Activated T-helper 1 cell treated with anti-CD3 and anti-CD28 coated beads, Interleukin-12 subunit alpha, Interleukin-12 subunit beta, Interleukin-2, Interleukin-4 antibody, amounts not matched to agents 30 ng/mL and 10 ng/mL and 1 ng/mL, durations not matched to agents 14 hours and 24 hours and 36 hours (primary cell): ENCODE results near the gene KLHL35. TPM values are rescaled to one million over a fixed set of nuclear protein-coding genes. Genes with fewer than 3 reads are reported as not detected.

ENCODE experiments used
- DNase-seq: peaks from one replicate; pipeline ENCODE4 v3.0.0; 2021; ENCODE audit warnings: low spot score
- H3K27ac Mint-ChIP-seq: one replicate; pipeline ENCODE4 v1.8.0; 2021; ENCODE audit warnings: mild to moderate bottlenecking, mixed read lengths
- H3K27me3 Mint-ChIP-seq: one replicate; pipeline ENCODE4 v1.8.0; 2022; ENCODE audit warnings: mild to moderate bottlenecking, moderate library complexity, mixed read lengths; ENCODE audit not compliant: insufficient read depth
- H3K36me3 Mint-ChIP-seq: one replicate; pipeline ENCODE4 v1.8.0; 2021; ENCODE audit warnings: low read depth, mixed read lengths
- H3K4me1 Mint-ChIP-seq: one replicate; pipeline ENCODE4 v1.8.0; 2021; ENCODE audit warnings: low read depth, mixed read lengths
- H3K4me3 Mint-ChIP-seq: one replicate; pipeline ENCODE4 v1.8.0; 2021; ENCODE audit warnings: mild to moderate bottlenecking, moderate library complexity, mixed read lengths
- H3K9me3 Mint-ChIP-seq: one replicate; pipeline ENCODE4 v1.8.0; 2021; ENCODE audit warnings: mixed read lengths
- intact Hi-C: fragments of 100-400 bp; cut with micrococcal nuclease; formaldehyde crosslinking; loops from one replicate; pipeline ENCODE4 v1.15.1; 2024
- total RNA-seq: library from RNA; stranded (reverse); gene quantifications from 2 replicates; pipeline ENCODE4 v1.2.3, GENCODE V29; 2022

The KLHL35 gene
- total RNA-seq, 1 donor from 2014 or later: 2.5 TPM

DNA sequence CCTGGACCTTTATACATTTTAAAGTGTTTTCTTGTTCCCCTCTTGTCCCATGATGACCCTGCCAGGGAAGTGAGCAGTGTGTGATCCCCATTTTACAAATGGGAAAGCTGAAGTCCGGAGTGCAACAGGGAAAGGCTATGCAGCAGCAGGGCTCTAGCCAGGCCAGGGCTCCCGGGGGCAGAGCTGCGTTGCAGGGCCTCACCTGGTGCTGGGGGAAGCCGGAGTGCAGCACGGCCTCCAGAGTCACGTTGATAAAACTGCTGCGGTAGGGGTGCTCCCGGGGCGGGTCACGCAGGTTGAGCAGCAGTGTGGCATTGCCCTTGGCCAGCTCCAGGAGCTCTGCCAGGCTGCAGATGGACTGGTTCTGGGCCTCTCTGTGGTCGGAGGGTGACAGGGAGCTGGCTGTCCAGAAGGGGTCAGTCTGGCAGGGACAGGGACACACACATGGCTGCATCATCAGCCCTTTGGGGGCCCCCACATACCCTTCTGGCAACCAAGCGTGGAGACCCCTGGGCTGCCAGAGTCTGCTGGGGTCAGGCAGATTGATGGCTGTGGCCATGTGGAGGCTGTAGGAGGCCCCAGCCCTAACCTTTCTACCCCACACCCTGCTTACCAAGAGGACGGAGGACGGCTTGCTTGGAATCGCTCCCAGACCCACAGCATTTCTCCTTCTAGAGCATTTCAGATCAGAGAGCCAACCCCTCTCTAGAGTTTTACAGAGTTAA, 9.3 kb upstream of the KLHL35 start:
- intact Hi-C loops: no loop called here
- no peak overlapping the region for H3K27ac Mint-ChIP-seq
- H3K36me3 Mint-ChIP-seq: no peaks in the 10 kb centered on the region
- H3K4me1 Mint-ChIP-seq: no peaks in the 10 kb centered on the region
- H3K4me3 Mint-ChIP-seq: no peak overlapping the region
- no peak for DNase-seq
- peaks cover 4% of the 10 kb centered on the region for H3K27me3 Mint-ChIP-seq
- no peaks in the 10 kb centered on the region for H3K9me3 Mint-ChIP-seq

GRCh38 chr11:75441804-75442132, 8.8 kb upstream of the KLHL35 start:
- Mint-ChIP-seq H3K4me1 (no peaks in the 10 kb centered on the region), H3K36me3 (no peaks in the 10 kb centered on the region), H3K9me3 (no peaks in the 10 kb centered on the region), H3K27me3 (peaks cover 4% of the 10 kb centered on the region), H3K27ac (no peak overlapping the region), H3K4me3 (no peak overlapping the region)
- no peak for DNase-seq
- intact Hi-C loops: no loop called here

- Mint-ChIP-seq H3K4me3 (no peak overlapping the region), H3K27ac (no peak overlapping the region), H3K27me3 (peaks cover 4% of the 10 kb centered on the region), H3K4me1 (no peaks in the 10 kb centered on the region), H3K36me3 (no peaks in the 10 kb centered on the region), H3K9me3 (no peaks in the 10 kb centered on the region)
- DNase-seq: no peak
- intact Hi-C loops: no loop called here
Observed at GRCh38 chr11:75440960-75441803, 8.2 kb upstream of the KLHL35 start.

GRCh38 chr11:75439495-75440120, 6.6 kb upstream of the KLHL35 start:
- Mint-ChIP-seq H3K4me3 (no peak overlapping the region), H3K36me3 (no peaks in the 10 kb centered on the region), H3K9me3 (no peaks in the 10 kb centered on the region), H3K4me1 (no peaks in the 10 kb centered on the region), H3K27me3 (peaks cover under 1% of the 10 kb centered on the region), H3K27ac (no peak overlapping the region)
- intact Hi-C loops: no loop called here
- DNase-seq: no peak

DNA sequence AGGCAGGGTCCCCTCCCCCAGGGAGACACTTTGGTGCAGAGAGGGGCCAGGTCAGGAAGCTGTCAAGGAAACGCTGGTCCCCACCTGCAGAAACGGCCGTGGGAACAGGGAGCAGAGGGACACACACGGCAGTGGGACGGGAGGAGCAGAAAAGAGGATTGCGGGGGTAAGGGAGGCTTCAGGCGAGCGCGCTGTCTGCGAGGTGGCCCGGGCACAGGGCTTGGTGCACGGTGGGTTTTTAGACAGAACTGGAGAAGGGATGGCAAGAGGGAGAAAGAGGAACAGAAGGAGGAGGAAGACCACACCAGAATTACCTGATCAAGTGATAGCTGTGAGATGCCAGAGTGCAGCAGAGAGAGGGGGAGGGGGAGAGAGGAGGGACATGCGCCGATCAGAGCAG, 6.0 kb upstream of the KLHL35 start:
- no peak for DNase-seq
- Mint-ChIP-seq H3K9me3 (no peaks in the 10 kb centered on the region), H3K4me3 (no peak overlapping the region), H3K27ac (no peak overlapping the region), H3K4me1 (no peaks in the 10 kb centered on the region), H3K36me3 (no peaks in the 10 kb centered on the region), H3K27me3 (no peaks in the 10 kb centered on the region)
- intact Hi-C loops: no loop called here

DNA sequence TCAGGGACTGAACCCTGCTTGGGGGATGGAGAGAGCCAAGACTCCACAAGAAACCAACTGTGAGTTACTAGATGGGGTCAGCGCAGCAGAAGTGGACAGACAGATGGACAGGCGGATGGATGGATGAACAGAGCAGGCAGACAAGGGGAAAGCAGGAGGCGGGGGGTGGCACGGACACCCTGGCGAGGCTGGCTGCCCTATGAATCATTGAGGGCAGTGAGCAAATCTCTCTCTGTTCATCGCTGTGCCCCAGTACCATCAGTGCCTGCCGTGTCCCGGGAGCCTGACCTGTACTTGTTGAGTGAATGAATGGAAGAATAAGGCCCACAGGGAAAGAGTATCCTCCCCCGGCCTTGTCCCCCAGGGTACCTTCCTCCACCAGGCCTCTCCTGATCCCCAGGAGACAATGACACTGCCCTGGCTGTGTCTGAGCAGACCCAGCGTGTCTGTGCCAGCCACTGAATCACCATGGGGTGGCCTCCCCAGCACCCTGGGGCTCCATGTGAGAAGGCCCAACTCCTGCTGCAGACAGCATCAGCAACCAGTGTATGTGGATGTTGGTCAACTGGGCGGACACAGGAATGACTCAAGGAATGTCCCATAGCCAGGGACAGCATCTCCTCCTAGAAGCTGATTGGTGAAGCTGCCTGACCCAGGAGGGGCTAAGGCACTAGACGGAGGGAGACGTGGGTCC, 5.1 kb upstream of the KLHL35 start:
- no peaks in the 10 kb centered on the region for H3K9me3 Mint-ChIP-seq
- H3K27me3 Mint-ChIP-seq: peaks cover 7% of the 10 kb centered on the region
- no peak overlapping the region for H3K27ac Mint-ChIP-seq

GRCh38 chr11:75436806-75437205, 3.8 kb upstream of the KLHL35 start:
- Mint-ChIP-seq H3K27ac (no peak overlapping the region), H3K36me3 (no peaks in the 10 kb centered on the region), H3K4me3 (no peak overlapping the region), H3K27me3 (peaks cover 19% of the 10 kb centered on the region), H3K9me3 (no peaks in the 10 kb centered on the region), H3K4me1 (no peaks in the 10 kb centered on the region)
- intact Hi-C loops: no loop called here
- no peak for DNase-seq

More for the DNA sequence above, 5.1 kb upstream of the KLHL35 start:
- intact Hi-C loops: no loop called here
- Mint-ChIP-seq H3K4me3 (no peak overlapping the region), H3K4me1 (no peaks in the 10 kb centered on the region), H3K36me3 (no peaks in the 10 kb centered on the region)
- DNase-seq: no peak

GRCh38 chr11:75435571-75435925, 2.5 kb upstream of the KLHL35 start:
- Mint-ChIP-seq H3K9me3 (no peaks in the 10 kb centered on the region), H3K27me3 (peaks cover 31% of the 10 kb centered on the region), H3K4me1 (peaks cover 8% of the 10 kb centered on the region), H3K4me3 (no peak overlapping the region), H3K36me3 (no peaks in the 10 kb centered on the region), H3K27ac (no peak overlapping the region)
- intact Hi-C loops: no loop called here
- no peak for DNase-seq

DNA sequence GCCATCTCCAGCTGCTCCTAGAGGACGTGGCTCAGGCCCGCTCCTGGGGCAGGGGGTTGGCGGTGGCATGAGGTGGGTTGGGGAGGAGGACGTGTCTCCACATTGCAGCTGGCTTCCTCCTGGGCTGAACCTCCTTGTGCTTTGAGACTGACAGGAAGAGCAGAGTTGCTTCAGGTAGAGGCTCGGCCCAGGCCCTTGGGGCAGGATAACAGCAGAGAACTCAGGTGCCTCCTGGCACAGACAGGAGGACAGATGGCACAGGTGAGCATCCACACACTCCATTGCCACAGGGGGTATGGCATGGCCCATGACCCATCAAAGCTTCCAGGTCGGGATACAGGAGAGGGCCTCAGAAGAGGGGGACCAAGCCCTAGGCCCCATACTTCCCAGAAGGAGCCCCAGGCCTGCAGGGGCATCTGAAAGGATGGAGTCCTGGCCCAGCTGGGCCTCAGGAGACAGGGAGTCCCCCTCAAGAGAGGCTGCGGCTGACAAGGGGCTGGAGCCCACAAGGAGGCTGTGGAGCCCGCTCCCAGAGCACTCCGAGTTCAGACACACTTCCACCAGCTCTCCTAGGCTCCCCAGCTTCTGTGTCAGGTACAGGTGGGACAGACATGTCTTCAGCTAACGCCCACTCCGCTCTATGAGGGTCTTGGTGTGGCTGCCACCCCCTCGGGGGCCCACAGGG, 2.0 kb upstream of the KLHL35 start:
- intact Hi-C loops: no loop called here
- no peak overlapping the region for H3K4me3 Mint-ChIP-seq

GRCh38 chr11:75434051-75434450, 1.0 kb upstream of the KLHL35 start:
- Mint-ChIP-seq H3K4me3 (no peak overlapping the region), H3K36me3 (peaks cover 4% of the 10 kb centered on the region), H3K27me3 (peaks cover 37% of the 10 kb centered on the region), H3K9me3 (peaks cover 3% of the 10 kb centered on the region), H3K4me1 (peaks cover 15% of the 10 kb centered on the region), H3K27ac (no peak overlapping the region)
- intact Hi-C loops: no loop called here
- no peak for DNase-seq

More for the DNA sequence above, 2.0 kb upstream of the KLHL35 start:
- Mint-ChIP-seq H3K27me3 (peaks cover 32% of the 10 kb centered on the region), H3K4me1 (peaks cover 10% of the 10 kb centered on the region), H3K36me3 (no peaks in the 10 kb centered on the region), H3K9me3 (no peaks in the 10 kb centered on the region), H3K27ac (no peak overlapping the region)
- DNase-seq: no peak

GRCh38 chr11:75433443-75433842, 440 bp upstream of the KLHL35 start:
- H3K4me1 Mint-ChIP-seq: peaks cover 20% of the 10 kb centered on the region
- intact Hi-C loops: no loop called here

More at GRCh38 chr11:75433443-75433842, 440 bp upstream of the KLHL35 start:
- Mint-ChIP-seq H3K36me3 (peaks cover 6% of the 10 kb centered on the region), H3K27me3 (peaks cover 43% of the 10 kb centered on the region), H3K4me3 (no peak overlapping the region), H3K27ac (no peak overlapping the region), H3K9me3 (peaks cover 3% of the 10 kb centered on the region)
- no peak for DNase-seq
